ENCODE measurements around the gene NBAS.
"Not testable (repeated sequence)": the region's sequence is repeated elsewhere in the genome, so short reads cannot be mapped to it uniquely, and the experiment has no call there.

GRCh38 chr2:15321481-15321880, 239.7 kb downstream of the NBAS start:
- TF ChIP-seq CTCF (IDR thresholded peaks at IDR 0.05 in 2 of 3, conservative IDR thresholded peaks at IDR 0.05 in 1 of 3; ENCODE audit: insufficient read depth in 2 of 3, low read depth in 1 of 3, low read length in 3 of 3); IRF2 (CRISPR knock-in tag; IDR thresholded peaks at IDR 0.05); SIX5 (IDR thresholded peaks at IDR 0.05; ENCODE audit: borderline replicate concordance in 1 of 2, insufficient read depth in 1 of 2, low read depth in 1 of 2, low read length in 2 of 2); POLR2A (conservative IDR thresholded peaks at IDR 0.05); NR3C1 (CRISPR knock-in tag; IDR thresholded peaks at IDR 0.05); DPF2 (IDR thresholded peaks at IDR 0.05); CBX1 (IDR thresholded peaks at IDR 0.05; ENCODE audit: low read depth); ARID3B (CRISPR knock-in tag; IDR thresholded peaks at IDR 0.05; ENCODE audit: borderline replicate concordance); ZNF324 (CRISPR knock-in tag; IDR thresholded peaks at IDR 0.05); POU5F1 (IDR thresholded peaks at IDR 0.05; ENCODE audit: borderline replicate concordance, low read depth, low read length, partially characterized antibody); SIN3A (IDR thresholded peaks at IDR 0.05; ENCODE audit: borderline replicate concordance in 2 of 2, control insufficient read depth in 1 of 2, low read depth in 2 of 2, low read length in 2 of 2); NR1H2 (CRISPR knock-in tag; IDR thresholded peaks at IDR 0.05): not testable (repeated sequence)

Measured in K562 (cell line).